GM12872 (cell line): ENCODE data around the gene PRRC1.

ENCODE experiments used
- TF ChIP-seq, protein P1 (sequence below): IDR thresholded peaks from 3 replicates; pipeline ENCODE4 v1.5.1; 2011; ENCODE audit warnings: low read depth, mild to moderate bottlenecking, low read length, moderate library complexity; ENCODE audit not compliant: insufficient read depth

The PRRC1 gene

DNA sequence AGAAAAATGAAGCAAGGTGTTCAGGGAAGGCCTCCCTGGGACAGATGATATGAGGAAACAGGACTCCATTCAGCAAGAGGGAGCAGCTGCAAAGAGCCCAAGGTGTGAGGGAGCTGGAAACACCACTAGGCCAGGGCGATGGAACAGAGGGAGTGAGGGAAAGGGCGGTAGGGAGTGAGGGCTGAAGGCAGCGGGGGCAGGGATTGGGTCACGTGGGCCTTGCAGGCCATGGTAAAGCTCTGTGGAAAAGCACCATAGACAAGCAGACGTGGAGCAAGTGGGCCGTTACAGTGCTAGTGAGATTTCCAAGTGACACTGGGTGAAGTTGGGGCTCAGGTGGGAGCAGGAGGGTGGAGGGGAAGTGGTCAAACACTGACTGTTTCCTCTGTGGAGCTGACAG lies 10.8 kb upstream of the PRRC1 start:
- TF ChIP-seq, protein P1, sequence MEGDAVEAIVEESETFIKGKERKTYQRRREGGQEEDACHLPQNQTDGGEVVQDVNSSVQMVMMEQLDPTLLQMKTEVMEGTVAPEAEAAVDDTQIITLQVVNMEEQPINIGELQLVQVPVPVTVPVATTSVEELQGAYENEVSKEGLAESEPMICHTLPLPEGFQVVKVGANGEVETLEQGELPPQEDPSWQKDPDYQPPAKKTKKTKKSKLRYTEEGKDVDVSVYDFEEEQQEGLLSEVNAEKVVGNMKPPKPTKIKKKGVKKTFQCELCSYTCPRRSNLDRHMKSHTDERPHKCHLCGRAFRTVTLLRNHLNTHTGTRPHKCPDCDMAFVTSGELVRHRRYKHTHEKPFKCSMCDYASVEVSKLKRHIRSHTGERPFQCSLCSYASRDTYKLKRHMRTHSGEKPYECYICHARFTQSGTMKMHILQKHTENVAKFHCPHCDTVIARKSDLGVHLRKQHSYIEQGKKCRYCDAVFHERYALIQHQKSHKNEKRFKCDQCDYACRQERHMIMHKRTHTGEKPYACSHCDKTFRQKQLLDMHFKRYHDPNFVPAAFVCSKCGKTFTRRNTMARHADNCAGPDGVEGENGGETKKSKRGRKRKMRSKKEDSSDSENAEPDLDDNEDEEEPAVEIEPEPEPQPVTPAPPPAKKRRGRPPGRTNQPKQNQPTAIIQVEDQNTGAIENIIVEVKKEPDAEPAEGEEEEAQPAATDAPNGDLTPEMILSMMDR, result no peak

DNA sequence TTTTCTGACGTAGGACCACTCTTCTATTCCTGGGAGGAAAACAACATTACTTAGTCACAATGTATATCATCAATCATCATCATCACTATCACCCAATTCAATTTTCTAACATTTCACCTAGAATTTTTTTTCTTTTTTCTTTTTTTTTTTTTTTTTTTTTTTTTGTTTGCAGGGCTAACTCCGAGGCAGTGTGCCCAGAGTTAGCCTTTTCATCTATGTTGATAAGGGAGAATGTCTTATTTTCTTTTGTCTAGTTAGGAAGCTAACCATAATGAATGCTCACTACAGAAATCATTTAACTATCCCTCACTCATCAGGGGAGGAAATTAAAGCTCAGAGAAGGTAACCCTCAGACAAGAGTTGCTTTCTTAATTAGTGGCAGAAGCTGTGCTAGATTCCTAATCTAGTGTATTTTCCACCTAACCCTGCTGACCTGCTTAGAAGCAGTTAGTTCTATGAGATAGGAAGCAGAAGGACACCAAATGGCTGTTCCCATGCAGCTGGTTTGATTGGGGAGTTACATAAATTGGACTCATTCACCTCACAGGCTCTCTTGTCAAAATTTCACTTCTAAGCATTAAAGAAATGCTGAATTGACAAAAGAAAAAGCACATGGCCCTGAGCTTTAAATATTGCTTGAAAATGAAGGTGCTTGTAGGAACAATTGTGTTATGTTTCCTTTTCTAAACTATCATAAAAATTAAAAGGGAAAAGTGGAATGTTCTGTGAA lies 8.6 kb upstream of the PRRC1 start:
- TF ChIP-seq, protein P1, result no peak

DNA sequence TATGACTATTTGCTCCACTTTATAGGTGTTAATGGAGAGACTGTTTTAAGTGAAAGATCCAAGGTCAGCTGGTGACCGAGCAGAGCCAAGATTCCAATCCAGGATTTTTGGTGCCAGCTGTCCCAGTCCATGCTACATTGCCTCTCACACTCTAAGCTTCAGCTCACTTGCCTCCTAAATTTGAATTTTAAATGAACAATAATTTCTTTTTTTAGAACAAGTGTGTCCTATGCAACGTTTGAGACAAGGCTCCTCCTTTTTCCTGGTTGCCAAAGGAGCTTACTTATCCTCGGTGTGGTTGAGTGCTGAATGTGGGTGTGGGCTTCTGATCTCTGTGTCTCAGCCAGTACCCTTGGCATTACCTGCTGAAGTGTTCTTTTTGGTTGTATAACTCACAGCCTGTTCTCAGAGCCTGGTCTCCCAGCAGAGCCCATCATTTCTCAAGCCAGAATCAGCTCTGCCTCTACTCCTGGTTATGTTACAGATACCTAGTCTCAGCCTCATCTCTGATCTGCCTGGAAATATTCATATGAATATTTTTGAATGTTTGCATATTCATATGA lies 4.0 kb upstream of the PRRC1 start:
- TF ChIP-seq, protein P1, result no peak

GRCh38 chr5:127514816-127515215 lies 2.6 kb upstream of the PRRC1 start:
- TF ChIP-seq, protein P1, result no peak

GRCh38 chr5:127515693-127516440 lies 1.6 kb upstream of the PRRC1 start:
- TF ChIP-seq, protein P1, result no peak

GRCh38 chr5:127517110-127517479 lies 345 bp upstream of the PRRC1 start:
- TF ChIP-seq, protein P1, result no peak

GRCh38 chr5:127518319-127518621 lies 830 bp downstream of the PRRC1 start:
- TF ChIP-seq, protein P1, result no peak
